ENCODE results near the gene ITGB6.

ITGB6 gene, protein sequence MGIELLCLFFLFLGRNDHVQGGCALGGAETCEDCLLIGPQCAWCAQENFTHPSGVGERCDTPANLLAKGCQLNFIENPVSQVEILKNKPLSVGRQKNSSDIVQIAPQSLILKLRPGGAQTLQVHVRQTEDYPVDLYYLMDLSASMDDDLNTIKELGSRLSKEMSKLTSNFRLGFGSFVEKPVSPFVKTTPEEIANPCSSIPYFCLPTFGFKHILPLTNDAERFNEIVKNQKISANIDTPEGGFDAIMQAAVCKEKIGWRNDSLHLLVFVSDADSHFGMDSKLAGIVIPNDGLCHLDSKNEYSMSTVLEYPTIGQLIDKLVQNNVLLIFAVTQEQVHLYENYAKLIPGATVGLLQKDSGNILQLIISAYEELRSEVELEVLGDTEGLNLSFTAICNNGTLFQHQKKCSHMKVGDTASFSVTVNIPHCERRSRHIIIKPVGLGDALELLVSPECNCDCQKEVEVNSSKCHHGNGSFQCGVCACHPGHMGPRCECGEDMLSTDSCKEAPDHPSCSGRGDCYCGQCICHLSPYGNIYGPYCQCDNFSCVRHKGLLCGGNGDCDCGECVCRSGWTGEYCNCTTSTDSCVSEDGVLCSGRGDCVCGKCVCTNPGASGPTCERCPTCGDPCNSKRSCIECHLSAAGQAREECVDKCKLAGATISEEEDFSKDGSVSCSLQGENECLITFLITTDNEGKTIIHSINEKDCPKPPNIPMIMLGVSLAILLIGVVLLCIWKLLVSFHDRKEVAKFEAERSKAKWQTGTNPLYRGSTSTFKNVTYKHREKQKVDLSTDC

GRCh38 chr2:160199683-160200389 is at the start of gene ITGB6:
ITGB6 (minus strand) TSS chr2:160200272; CDS start chr2:160200063, 209 bp downstream.
- no peak for DNase-seq

GRCh38 chr2:160247296-160248035 is 47.4 kb upstream of the ITGB6 start:
- in situ Hi-C loops (cut with MboI; ENCODE audit: low pct_unique_long_range_greater_than_20kb, low sequenced_read_pairs) = no loop called here
- no peak for DNase-seq

More at GRCh38 chr2:160199683-160200389, at the start of gene ITGB6:
- in situ Hi-C loops (cut with MboI; ENCODE audit: low pct_unique_long_range_greater_than_20kb, low sequenced_read_pairs) = no loop called here

- DNase-seq = no peak
- in situ Hi-C loops (cut with MboI; ENCODE audit: low pct_unique_long_range_greater_than_20kb, low sequenced_read_pairs) = no loop called here
These were observed 46.3 kb upstream of the ITGB6 start for GRCh38 chr2:160246356-160246755.

- in situ Hi-C loops (cut with MboI; ENCODE audit: low pct_unique_long_range_greater_than_20kb, low sequenced_read_pairs) = no loop called here
- no peak for DNase-seq
These were observed 45.6 kb upstream of the ITGB6 start for GRCh38 chr2:160245614-160246155.

DNA sequence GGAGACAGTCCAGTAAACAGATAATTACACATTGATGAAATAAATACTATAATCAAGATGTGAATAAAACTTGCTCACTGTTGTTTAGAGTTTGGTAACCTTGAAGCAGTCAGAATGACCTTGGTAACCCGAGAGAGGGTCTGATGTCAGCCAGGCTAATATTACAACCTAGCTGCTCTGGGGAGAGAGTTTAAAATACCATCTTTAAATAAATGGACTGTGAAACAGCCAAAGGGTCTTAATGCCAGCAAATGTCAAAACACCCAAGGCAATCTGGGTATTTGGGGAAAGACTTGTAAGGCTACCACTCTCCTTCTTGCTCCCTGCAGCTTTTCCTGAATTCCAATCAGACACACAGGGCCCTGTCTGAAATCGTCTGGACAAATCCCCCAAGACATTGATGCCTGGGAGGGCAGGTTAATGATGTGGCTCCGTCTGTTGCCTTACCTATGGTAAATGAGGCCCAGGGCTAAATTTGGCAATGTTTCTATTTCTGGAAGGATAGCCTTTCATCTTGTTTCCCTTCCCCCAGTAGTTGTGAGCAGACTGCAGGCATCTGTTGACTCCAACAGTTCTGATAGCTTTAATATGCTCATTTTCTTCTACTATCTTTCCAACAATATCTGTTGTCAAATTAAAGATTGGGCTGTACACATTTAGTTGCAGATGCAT is 43.0 kb upstream of the ITGB6 start:
- in situ Hi-C loops (cut with MboI; ENCODE audit: low pct_unique_long_range_greater_than_20kb, low sequenced_read_pairs) = no loop called here
- no peak for DNase-seq

DNA sequence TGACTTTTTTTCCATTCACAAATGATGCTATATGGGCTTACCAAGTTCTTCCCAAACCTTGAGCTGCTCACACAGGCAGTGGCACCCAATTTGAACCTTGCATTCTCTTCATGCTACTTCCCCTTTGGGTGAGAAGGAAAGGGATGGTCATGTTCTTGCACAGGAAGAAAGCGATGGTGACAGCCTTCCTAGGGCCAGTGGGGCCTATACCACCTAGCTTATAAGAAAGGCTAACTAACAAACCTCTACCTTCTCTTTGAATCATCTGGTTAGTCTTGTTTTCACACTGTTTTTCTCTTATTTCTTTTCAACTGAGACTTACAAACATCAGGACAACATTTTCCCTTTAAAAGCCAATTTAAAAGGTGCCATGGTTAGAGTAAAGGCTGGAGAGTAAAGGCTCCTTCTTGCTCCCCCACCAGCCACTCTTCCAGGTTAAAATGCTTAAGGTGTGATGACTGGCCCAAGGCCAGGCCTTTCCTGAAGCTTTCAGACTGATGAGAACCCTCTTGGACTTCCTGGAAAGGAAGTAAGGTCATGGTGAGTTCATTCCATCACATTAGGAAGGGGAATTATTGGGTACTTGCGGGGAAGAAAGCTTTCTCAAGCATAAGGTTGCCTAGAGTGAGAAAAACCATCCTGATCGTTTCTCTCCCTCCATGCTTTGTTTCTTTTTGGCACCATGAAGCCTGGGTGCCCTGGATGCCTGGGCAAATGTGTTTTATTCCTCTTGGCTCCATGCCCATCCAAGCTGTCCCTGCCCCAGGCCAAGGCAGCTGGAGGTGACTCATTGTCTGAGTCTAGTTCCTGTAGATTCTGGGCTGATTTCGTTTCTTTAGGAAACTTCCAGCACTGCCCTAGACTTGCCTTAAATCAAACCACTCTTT is 41.4 kb upstream of the ITGB6 start:
- no peak for DNase-seq
- in situ Hi-C loops (cut with MboI; ENCODE audit: low pct_unique_long_range_greater_than_20kb, low sequenced_read_pairs) = no loop called here

DNA sequence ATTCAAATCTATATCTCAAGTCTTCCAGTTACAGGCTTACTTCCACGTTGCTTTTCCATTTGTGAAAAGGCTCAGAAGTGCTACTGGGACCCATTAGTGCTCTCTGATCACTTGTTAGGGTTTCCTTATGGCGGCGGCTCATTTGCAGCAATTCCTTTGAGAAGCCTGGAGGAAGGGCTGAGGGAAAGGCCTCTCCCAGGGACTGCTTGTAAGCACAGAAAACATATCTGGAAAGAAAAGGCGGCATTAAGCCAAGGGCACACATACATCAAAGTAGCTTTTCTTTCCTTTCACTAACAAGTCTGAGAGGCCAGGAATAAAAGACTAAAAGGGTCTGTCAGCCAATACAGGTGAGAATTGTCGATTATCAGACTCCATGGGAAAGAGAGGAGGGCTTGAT is 39.4 kb upstream of the ITGB6 start:
- in situ Hi-C loops (cut with MboI; ENCODE audit: low pct_unique_long_range_greater_than_20kb, low sequenced_read_pairs) = no loop called here
- no peak for DNase-seq

DNA sequence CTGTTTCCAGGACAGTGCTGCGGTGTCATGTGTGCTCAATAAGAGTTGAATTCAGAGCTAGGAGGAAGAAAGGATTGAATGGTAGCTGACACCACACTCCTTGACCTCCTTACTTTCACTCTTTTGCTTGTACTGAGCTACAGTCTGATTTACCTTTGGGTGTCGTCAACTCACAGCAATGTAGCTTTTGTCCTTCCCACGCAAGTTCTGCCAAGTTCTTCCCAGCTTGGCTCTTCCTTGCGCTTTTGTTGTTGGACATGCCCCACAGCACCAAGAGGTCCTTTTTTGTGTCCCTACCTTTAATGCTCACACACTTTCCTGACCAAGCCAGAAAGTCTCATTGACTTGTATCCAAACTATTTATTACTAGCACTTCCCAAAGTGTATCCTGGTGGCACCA is 38.3 kb upstream of the ITGB6 start:
- in situ Hi-C loops (cut with MboI; ENCODE audit: low pct_unique_long_range_greater_than_20kb, low sequenced_read_pairs) = no loop called here
- DNase-seq = no peak

DNA sequence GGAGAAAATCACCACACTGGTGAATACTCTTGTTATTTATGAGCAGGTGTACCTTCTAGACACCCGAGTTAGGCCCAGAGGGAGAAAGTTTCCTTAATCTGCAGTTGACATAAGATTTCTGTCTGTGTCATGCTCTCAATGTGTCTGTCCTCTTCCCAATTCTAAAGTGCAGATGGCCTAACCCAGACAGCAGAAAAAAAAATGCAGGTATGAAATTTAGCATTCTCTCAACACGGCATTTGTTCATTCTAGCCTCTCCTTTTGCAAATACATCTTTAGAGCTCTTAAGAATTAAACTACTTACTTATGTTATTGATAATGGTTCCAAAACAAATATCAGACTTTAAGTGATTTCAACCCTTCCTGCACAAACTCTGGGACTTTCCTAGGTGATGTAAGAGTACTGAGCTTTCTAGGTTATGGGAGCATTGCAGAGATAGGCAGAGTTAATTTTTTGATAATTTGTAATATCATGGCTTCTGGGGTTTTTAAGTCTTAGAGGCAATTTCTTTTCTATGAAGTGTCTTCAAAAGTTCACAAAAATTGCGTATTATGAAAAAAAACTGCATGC is 32.9 kb upstream of the ITGB6 start:
- in situ Hi-C loops (cut with MboI; ENCODE audit: low pct_unique_long_range_greater_than_20kb, low sequenced_read_pairs) = no loop called here
- DNase-seq = no peak

GRCh38 chr2:160229591-160229990 is 29.5 kb upstream of the ITGB6 start:
- DNase-seq = no peak
- in situ Hi-C loops (cut with MboI; ENCODE audit: low pct_unique_long_range_greater_than_20kb, low sequenced_read_pairs) = no loop called here

- in situ Hi-C loops (cut with MboI; ENCODE audit: low pct_unique_long_range_greater_than_20kb, low sequenced_read_pairs) = no loop called here
- no peak for DNase-seq
These were observed 28.3 kb upstream of the ITGB6 start for GRCh38 chr2:160228141-160228917.

- DNase-seq = no peak
- in situ Hi-C loops (cut with MboI; ENCODE audit: low pct_unique_long_range_greater_than_20kb, low sequenced_read_pairs) = no loop called here
These were observed 27.3 kb upstream of the ITGB6 start for GRCh38 chr2:160227293-160227915.

- in situ Hi-C loops (cut with MboI; ENCODE audit: low pct_unique_long_range_greater_than_20kb, low sequenced_read_pairs) = no loop called here
- DNase-seq = no peak
These were observed 26.3 kb upstream of the ITGB6 start for GRCh38 chr2:160226367-160226766.

- DNase-seq = no peak
- in situ Hi-C loops (cut with MboI; ENCODE audit: low pct_unique_long_range_greater_than_20kb, low sequenced_read_pairs) = no loop called here
These were observed 25.6 kb upstream of the ITGB6 start for GRCh38 chr2:160225722-160226121.

DNA sequence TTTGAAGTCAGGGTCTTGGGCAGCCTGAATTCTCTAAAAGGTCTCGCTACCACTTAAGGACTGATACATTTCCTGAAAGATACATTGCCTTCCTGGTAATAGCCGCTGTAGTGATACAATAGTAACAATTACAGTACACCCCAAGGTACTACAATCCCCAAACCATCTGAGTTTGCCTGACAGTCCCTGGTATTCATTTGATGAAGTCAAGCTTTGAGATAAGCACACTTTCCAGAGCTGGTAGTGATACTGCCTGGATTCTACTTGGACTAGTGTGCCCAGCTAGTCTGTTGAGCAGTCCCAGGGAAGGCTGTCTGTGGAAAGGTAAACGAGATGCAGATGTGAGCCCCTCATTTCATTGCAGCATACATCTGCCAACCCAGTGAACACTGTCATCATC is 24.4 kb upstream of the ITGB6 start:
- no peak for DNase-seq
- in situ Hi-C loops (cut with MboI; ENCODE audit: low pct_unique_long_range_greater_than_20kb, low sequenced_read_pairs) = no loop called here

GRCh38 chr2:160224060-160224459 is 24.0 kb upstream of the ITGB6 start:
- in situ Hi-C loops (cut with MboI; ENCODE audit: low pct_unique_long_range_greater_than_20kb, low sequenced_read_pairs) = no loop called here
- DNase-seq = no peak
